Measurements from ENCODE around the gene SYCP3. TPM values are rescaled to one million over a fixed set of nuclear protein-coding genes. Genes with fewer than 3 reads are reported as not detected.
A peak's percentile ranks its signal among the peaks of the same experiment; 100 is the strongest.

The SYCP3 gene
- total RNA-seq, 2 experiments from 2014 or later, result 1.7 to 2.0 TPM

- Mint-ChIP-seq H3K27ac (no peak overlapping the region), H3K9me3 (ENCODE audit: insufficient read depth) (no peaks in the 10 kb centered on the region), H3K36me3 (ENCODE audit: low read depth) (no peaks in the 10 kb centered on the region), H3K27me3 (ENCODE audit: low read depth) (no peaks in the 10 kb centered on the region), H3K4me1 (ENCODE audit: low read depth) (peaks cover 16% of the 10 kb centered on the region), H3K4me3 (no peak overlapping the region)
- POLR2A ChIA-PET, result no interaction called here
- CTCF ChIA-PET, result no interaction called here
- DNase-seq (no peak), ATAC-seq (no peak)
Observed at GRCh38 chr12:101710288-101710687, 29.0 kb downstream of the SYCP3 start.

GRCh38 chr12:101707131-101707782, 32.0 kb downstream of the SYCP3 start:
- H3K27me3 Mint-ChIP-seq (ENCODE audit: low read depth), result no peaks in the 10 kb centered on the region
- ChIA-PET CTCF (interaction anchor here (1.5 kb wide), 1 partner anchor 9 kb away, joined by 5 read pairs; no protein-coding TSS in a partner anchor), POLR2A (no interaction called here)
- ATAC-seq, result no peak
- no peaks in the 10 kb centered on the region for H3K36me3 Mint-ChIP-seq (ENCODE audit: low read depth)
- H3K4me3 Mint-ChIP-seq, result no peak overlapping the region
- H3K4me1 Mint-ChIP-seq (ENCODE audit: low read depth), result peaks cover 16% of the 10 kb centered on the region
- no peak for DNase-seq
- no peak overlapping the region for H3K27ac Mint-ChIP-seq
- no peaks in the 10 kb centered on the region for H3K9me3 Mint-ChIP-seq (ENCODE audit: insufficient read depth)

- POLR2A ChIA-PET, result no interaction called here
- no peaks in the 10 kb centered on the region for H3K27me3 Mint-ChIP-seq (ENCODE audit: low read depth)
- CTCF ChIA-PET, result interaction anchor here (0.9 to 1.0 kb wide), 2 partner anchors 15 to 27 kb away, joined by 3 read pairs; no protein-coding TSS in a partner anchor
- DNase-seq (no peak), ATAC-seq (no peak)
- H3K4me1 Mint-ChIP-seq (ENCODE audit: low read depth), result peaks cover 16% of the 10 kb centered on the region
- H3K27ac Mint-ChIP-seq, result no peak overlapping the region
- no peak overlapping the region for H3K4me3 Mint-ChIP-seq
- no peaks in the 10 kb centered on the region for H3K36me3 Mint-ChIP-seq (ENCODE audit: low read depth)
- H3K9me3 Mint-ChIP-seq (ENCODE audit: insufficient read depth), result no peaks in the 10 kb centered on the region
Observed at GRCh38 chr12:101706403-101706802, 32.9 kb downstream of the SYCP3 start.

GRCh38 chr12:101703487-101703886, 35.8 kb downstream of the SYCP3 start:
- Mint-ChIP-seq H3K27ac (no peak overlapping the region), H3K27me3 (ENCODE audit: low read depth) (no peaks in the 10 kb centered on the region), H3K9me3 (ENCODE audit: insufficient read depth) (no peaks in the 10 kb centered on the region), H3K4me1 (ENCODE audit: low read depth) (peaks cover 9% of the 10 kb centered on the region), H3K36me3 (ENCODE audit: low read depth) (no peaks in the 10 kb centered on the region), H3K4me3 (no peak overlapping the region)
- POLR2A ChIA-PET, result interaction anchor here (0.6 kb wide), 1 partner anchor 17 kb away, joined by 3 read pairs; no protein-coding TSS in a partner anchor
- DNase-seq (no peak), ATAC-seq (no peak)
- CTCF ChIA-PET, result no interaction called here

- no peak overlapping the region for H3K4me3 Mint-ChIP-seq
- POLR2A ChIA-PET, result no interaction called here
- H3K27me3 Mint-ChIP-seq (ENCODE audit: low read depth), result peaks cover 2% of the 10 kb centered on the region
- no peaks in the 10 kb centered on the region for H3K9me3 Mint-ChIP-seq (ENCODE audit: insufficient read depth)
- no peaks in the 10 kb centered on the region for H3K36me3 Mint-ChIP-seq (ENCODE audit: low read depth)
- H3K27ac Mint-ChIP-seq, result no peak overlapping the region
- no peak for DNase-seq
- no peak for ATAC-seq
- H3K4me1 Mint-ChIP-seq (ENCODE audit: low read depth), result peaks cover 25% of the 10 kb centered on the region
- CTCF ChIA-PET, result interaction anchor here (1.1 kb wide), 1 partner anchor 17 kb away, joined by 3 read pairs; no protein-coding TSS in a partner anchor
Observed at GRCh38 chr12:101700299-101700820, 38.9 kb downstream of the SYCP3 start.

- POLR2A ChIA-PET, result no interaction called here
- no peaks in the 10 kb centered on the region for H3K9me3 Mint-ChIP-seq (ENCODE audit: insufficient read depth)
- CTCF ChIA-PET, result interaction anchor here (0.7 to 1.2 kb wide), 4 partner anchors 9 to 96 kb away, joined by 3 to 5 read pairs (median 3); no protein-coding TSS in a partner anchor
- peaks cover 3% of the 10 kb centered on the region for H3K27me3 Mint-ChIP-seq (ENCODE audit: low read depth)
- ATAC-seq (no peak), DNase-seq (no peak)
- H3K36me3 Mint-ChIP-seq (ENCODE audit: low read depth), result no peaks in the 10 kb centered on the region
- H3K4me3 Mint-ChIP-seq, result peak overlapping the region; percentile 83
- H3K27ac Mint-ChIP-seq, result no peak overlapping the region
- H3K4me1 Mint-ChIP-seq (ENCODE audit: low read depth), result peaks cover 25% of the 10 kb centered on the region
Observed at GRCh38 chr12:101698800-101699347, 40.4 kb downstream of the SYCP3 start.

GRCh38 chr12:101697930-101698799, 41.1 kb downstream of the SYCP3 start:
- Mint-ChIP-seq H3K4me3 (peak overlapping the region; percentile 83), H3K27me3 (ENCODE audit: low read depth) (peaks cover 3% of the 10 kb centered on the region), H3K4me1 (ENCODE audit: low read depth) (peaks cover 25% of the 10 kb centered on the region), H3K9me3 (ENCODE audit: insufficient read depth) (no peaks in the 10 kb centered on the region), H3K36me3 (ENCODE audit: low read depth) (no peaks in the 10 kb centered on the region), H3K27ac (peak overlapping the region; percentile 79)
- ChIA-PET CTCF (interaction anchor here (0.7 to 1.2 kb wide), 3 partner anchors 10 to 97 kb away, joined by 3 to 5 read pairs (median 3); no protein-coding TSS in a partner anchor), POLR2A (no interaction called here)
- peak; percentile 50 for ATAC-seq
- DNase-seq, result no peak

- Mint-ChIP-seq H3K36me3 (ENCODE audit: low read depth) (no peaks in the 10 kb centered on the region), H3K27me3 (ENCODE audit: low read depth) (peaks cover 3% of the 10 kb centered on the region), H3K4me3 (peak within 1 kb of the TSS; percentile 86), H3K9me3 (ENCODE audit: insufficient read depth) (no peaks in the 10 kb centered on the region), H3K27ac (peak within 1 kb of the TSS; percentile 84), H3K4me1 (ENCODE audit: low read depth) (peaks cover 25% of the 10 kb centered on the region)
- POLR2A ChIA-PET, result no interaction called here
- DNase-seq, result peak; percentile 60
- peak; percentile 86 for ATAC-seq
- CTCF ChIA-PET, result no interaction called here
Observed at GRCh38 chr12:101697197-101697929, 41.9 kb downstream of the SYCP3 start, which contains the start of gene CHPT1. Gene CHPT1 (plus strand): TSS chr12:101697640. CDS start chr12:101697862, 222 bp downstream.

- ChIA-PET CTCF (no interaction called here), POLR2A (no interaction called here)
- no peaks in the 10 kb centered on the region for H3K9me3 Mint-ChIP-seq (ENCODE audit: insufficient read depth)
- H3K4me1 Mint-ChIP-seq (ENCODE audit: low read depth), result peaks cover 25% of the 10 kb centered on the region
- peaks cover 3% of the 10 kb centered on the region for H3K27me3 Mint-ChIP-seq (ENCODE audit: low read depth)
- DNase-seq (no peak), ATAC-seq (no peak)
- H3K27ac Mint-ChIP-seq, result peak overlapping the region; percentile 84
- peak overlapping the region; percentile 86 for H3K4me3 Mint-ChIP-seq
- no peaks in the 10 kb centered on the region for H3K36me3 Mint-ChIP-seq (ENCODE audit: low read depth)
Observed at GRCh38 chr12:101696251-101697196, 42.7 kb downstream of the SYCP3 start.

GRCh38 chr12:101695706-101696105, 43.6 kb downstream of the SYCP3 start:
- no peaks in the 10 kb centered on the region for H3K9me3 Mint-ChIP-seq (ENCODE audit: insufficient read depth)
- DNase-seq, result no peak
- no peaks in the 10 kb centered on the region for H3K36me3 Mint-ChIP-seq (ENCODE audit: low read depth)
- H3K4me3 Mint-ChIP-seq, result no peak overlapping the region
- H3K27ac Mint-ChIP-seq, result no peak overlapping the region
- ATAC-seq, result no peak
- POLR2A ChIA-PET, result no interaction called here
- CTCF ChIA-PET, result no interaction called here
- peaks cover 3% of the 10 kb centered on the region for H3K27me3 Mint-ChIP-seq (ENCODE audit: low read depth)
- peaks cover 25% of the 10 kb centered on the region for H3K4me1 Mint-ChIP-seq (ENCODE audit: low read depth)

All from activated CD8-positive, alpha-beta T cell treated with anti-CD3 and anti-CD28 coated beads, Interleukin-2, amount 10 ng/mL, durations not matched to agents 7 days and 5 days (primary cell).